ENCODE data around the gene RAPGEF2. TPM values are rescaled to one million over a fixed set of nuclear protein-coding genes. Genes with fewer than 3 reads are reported as not detected.

Gene RAPGEF2
- total RNA-seq, 2 donors from 2014 or later: 22.8 to 40.0 TPM

DNA sequence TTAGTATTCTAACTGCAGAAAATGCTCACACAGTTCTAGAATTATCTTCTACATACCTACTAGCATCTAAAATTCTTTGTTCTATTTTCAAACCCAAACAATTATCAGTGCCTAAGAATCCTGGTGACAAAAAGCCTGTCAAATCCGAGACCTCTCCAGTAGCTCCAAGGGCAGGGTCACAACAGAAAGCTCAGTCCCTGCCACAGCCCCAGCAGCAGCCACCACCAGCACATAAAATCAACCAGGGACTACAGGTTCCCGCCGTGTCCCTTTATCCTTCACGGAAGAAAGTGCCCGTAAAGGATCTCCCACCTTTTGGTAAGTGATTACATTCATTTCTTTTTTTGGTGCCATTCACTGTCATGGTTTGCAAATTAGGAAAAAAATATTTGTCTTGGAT is 243.8 kb downstream of the RAPGEF2 start:
- intact Hi-C loops (cut with DNase I): no loop called here
- TF ChIP-seq, protein P1, sequence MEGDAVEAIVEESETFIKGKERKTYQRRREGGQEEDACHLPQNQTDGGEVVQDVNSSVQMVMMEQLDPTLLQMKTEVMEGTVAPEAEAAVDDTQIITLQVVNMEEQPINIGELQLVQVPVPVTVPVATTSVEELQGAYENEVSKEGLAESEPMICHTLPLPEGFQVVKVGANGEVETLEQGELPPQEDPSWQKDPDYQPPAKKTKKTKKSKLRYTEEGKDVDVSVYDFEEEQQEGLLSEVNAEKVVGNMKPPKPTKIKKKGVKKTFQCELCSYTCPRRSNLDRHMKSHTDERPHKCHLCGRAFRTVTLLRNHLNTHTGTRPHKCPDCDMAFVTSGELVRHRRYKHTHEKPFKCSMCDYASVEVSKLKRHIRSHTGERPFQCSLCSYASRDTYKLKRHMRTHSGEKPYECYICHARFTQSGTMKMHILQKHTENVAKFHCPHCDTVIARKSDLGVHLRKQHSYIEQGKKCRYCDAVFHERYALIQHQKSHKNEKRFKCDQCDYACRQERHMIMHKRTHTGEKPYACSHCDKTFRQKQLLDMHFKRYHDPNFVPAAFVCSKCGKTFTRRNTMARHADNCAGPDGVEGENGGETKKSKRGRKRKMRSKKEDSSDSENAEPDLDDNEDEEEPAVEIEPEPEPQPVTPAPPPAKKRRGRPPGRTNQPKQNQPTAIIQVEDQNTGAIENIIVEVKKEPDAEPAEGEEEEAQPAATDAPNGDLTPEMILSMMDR (IDR thresholded peaks at IDR 0.05): no peak
- Histone ChIP-seq H3K4me3 (no peak overlapping the region), H3K9ac (ENCODE audit: low read depth in 2 of 2, low read length in 2 of 2) (no peak overlapping the region), H3K36me3 (no peaks in the 10 kb centered on the region), H3K27me3 (no peaks in the 10 kb centered on the region), H3K27ac (no peak overlapping the region), H3K9me3 (no peaks in the 10 kb centered on the region), H3K4me1 (no peaks in the 10 kb centered on the region)
- no peak for DNase-seq

DNA sequence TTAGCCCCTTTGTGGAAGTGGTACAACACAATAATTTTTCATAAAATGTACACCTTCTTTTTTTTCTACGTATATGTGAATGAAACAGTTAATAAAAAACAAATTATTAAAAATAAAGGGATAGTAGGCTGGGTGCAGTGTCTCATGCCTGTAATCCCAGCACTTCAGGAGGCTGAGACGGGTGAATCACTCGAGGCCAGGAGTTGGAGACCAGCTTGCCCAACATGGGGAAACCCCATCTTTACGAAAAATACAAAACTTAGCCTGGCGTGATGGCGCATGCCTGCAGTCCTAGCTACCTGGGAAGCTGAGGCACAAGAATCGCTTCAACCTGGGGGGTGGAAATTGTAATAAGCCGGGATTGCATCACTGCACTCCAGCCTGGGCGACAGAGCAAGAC is 244.9 kb downstream of the RAPGEF2 start:
- DNase-seq: no peak
- no peak overlapping the region for H3K4me3 ChIP-seq
- no peaks in the 10 kb centered on the region for H3K27me3 ChIP-seq
- intact Hi-C loops (cut with DNase I): no loop called here
- no peaks in the 10 kb centered on the region for H3K4me1 ChIP-seq
- no peak overlapping the region for H3K27ac ChIP-seq
- no peak overlapping the region for H3K9ac ChIP-seq (ENCODE audit: low read depth in 2 of 2, low read length in 2 of 2)
- H3K36me3 ChIP-seq: no peaks in the 10 kb centered on the region
- no peaks in the 10 kb centered on the region for H3K9me3 ChIP-seq
- TF ChIP-seq, protein P1 (IDR thresholded peaks at IDR 0.05): no peak

DNA sequence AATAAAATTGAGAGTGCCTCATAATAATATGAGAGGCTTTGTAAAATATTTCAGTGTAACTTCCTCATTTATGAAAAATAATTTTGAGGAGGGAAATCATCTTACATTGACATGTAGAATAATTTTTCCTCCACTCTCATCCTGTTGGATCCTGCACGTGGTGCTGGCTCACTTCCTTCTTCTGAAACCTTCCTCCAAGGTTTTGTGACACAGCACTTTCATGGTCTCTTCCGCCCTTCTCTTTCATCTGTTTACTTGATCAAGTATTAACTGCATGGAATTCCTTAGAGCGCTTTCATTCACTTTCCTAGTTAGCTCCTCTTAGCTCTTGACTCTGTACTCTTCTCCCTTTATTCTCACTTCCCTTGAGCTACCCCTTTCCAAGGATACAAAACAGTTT is 246.5 kb downstream of the RAPGEF2 start:
- H3K27me3 ChIP-seq: no peaks in the 10 kb centered on the region
- TF ChIP-seq, protein P1 (IDR thresholded peaks at IDR 0.05): no peak
- no peaks in the 10 kb centered on the region for H3K9me3 ChIP-seq
- H3K9ac ChIP-seq (ENCODE audit: low read depth in 2 of 2, low read length in 2 of 2): no peak overlapping the region
- H3K27ac ChIP-seq: no peak overlapping the region
- H3K4me3 ChIP-seq: no peak overlapping the region
- DNase-seq: no peak
- H3K36me3 ChIP-seq: no peaks in the 10 kb centered on the region
- intact Hi-C loops (cut with DNase I): no loop called here
- H3K4me1 ChIP-seq: no peaks in the 10 kb centered on the region

- H3K36me3 ChIP-seq: no peaks in the 10 kb centered on the region
Measured at GRCh38 chr4:159352609-159353008, 249.7 kb downstream of the RAPGEF2 start.

GRCh38 chr4:159353422-159354116 is 250.7 kb downstream of the RAPGEF2 start:
- DNase-seq: no peak
- no peak overlapping the region for H3K4me3 ChIP-seq
- TF ChIP-seq, protein P1 (IDR thresholded peaks at IDR 0.05): no peak
- intact Hi-C loops (cut with DNase I): no loop called here
- H3K27me3 ChIP-seq: no peaks in the 10 kb centered on the region
- no peak overlapping the region for H3K27ac ChIP-seq
- H3K4me1 ChIP-seq: no peaks in the 10 kb centered on the region
- H3K36me3 ChIP-seq: no peaks in the 10 kb centered on the region
- H3K9me3 ChIP-seq: no peaks in the 10 kb centered on the region
- H3K9ac ChIP-seq (ENCODE audit: low read depth in 2 of 2, low read length in 2 of 2): no peak overlapping the region

More at GRCh38 chr4:159352609-159353008, 249.7 kb downstream of the RAPGEF2 start:
- TF ChIP-seq, protein P1 (IDR thresholded peaks at IDR 0.05): no peak
- intact Hi-C loops (cut with DNase I): no loop called here
- H3K4me3 ChIP-seq: no peak overlapping the region
- H3K27me3 ChIP-seq: no peaks in the 10 kb centered on the region
- no peak overlapping the region for H3K9ac ChIP-seq (ENCODE audit: low read depth in 2 of 2, low read length in 2 of 2)
- no peaks in the 10 kb centered on the region for H3K4me1 ChIP-seq
- no peaks in the 10 kb centered on the region for H3K9me3 ChIP-seq
- H3K27ac ChIP-seq: no peak overlapping the region
- DNase-seq: no peak

All from colonic mucosa (tissue), 4 donors.